ENCODE data around the gene INF2.

Gene INF2

GRCh38 chr14:104673481-104673880 lies 15.9 kb upstream of the INF2 start:
- no peaks in the 10 kb centered on the region for H3K9me3 ChIP-seq (replicated peaks; ENCODE audit: insufficient read depth, low read length)
- no peaks in the 10 kb centered on the region for H3K36me3 ChIP-seq (replicated peaks; ENCODE audit: insufficient read depth, low read length)
- H2AFZ ChIP-seq (ENCODE audit: low read length): no peak overlapping the region
- H3F3A ChIP-seq (ENCODE audit: insufficient read depth, low read length): no peaks in the 10 kb centered on the region
- H3K9me2 ChIP-seq (replicated peaks; ENCODE audit: insufficient read depth, low read length): no peaks in the 10 kb centered on the region
- no peak for TF ChIP-seq EZH2phosphoT487 (IDR thresholded peaks at IDR 0.05; ENCODE audit: low read length)
- no peak for TF ChIP-seq EZH2 (optimal IDR thresholded peaks at IDR 0.05; ENCODE audit: low read depth, low read length)
- no peak for TF ChIP-seq CTCF (IDR thresholded peaks at IDR 0.05; ENCODE audit: low read length)
- no peak overlapping the region for H3K9ac ChIP-seq (ENCODE audit: low read length)
- no peaks in the 10 kb centered on the region for H3K4me1 ChIP-seq (ENCODE audit: low read length)
- no peak overlapping the region for H3K4me2 ChIP-seq (ENCODE audit: low read depth, low read length)
- H4K20me1 ChIP-seq (ENCODE audit: insufficient read depth, low read length): no peaks in the 10 kb centered on the region
- peaks cover 43% of the 10 kb centered on the region for H3K27me3 ChIP-seq (replicated peaks; ENCODE audit: insufficient read depth, low read length)
- H3K4me3 ChIP-seq (ENCODE audit: low read length): no peak overlapping the region
- no peak for DNase-seq
- no peak overlapping the region for H3K27ac ChIP-seq (ENCODE audit: low read length)
- no peaks in the 10 kb centered on the region for H3K79me2 ChIP-seq (ENCODE audit: low read length)

GRCh38 chr14:104675447-104675846 lies 14.0 kb upstream of the INF2 start:
- TF ChIP-seq CTCF (IDR thresholded peaks at IDR 0.05; ENCODE audit: low read length) (no peak), EZH2 (optimal IDR thresholded peaks at IDR 0.05; ENCODE audit: low read depth, low read length) (no peak), EZH2phosphoT487 (IDR thresholded peaks at IDR 0.05; ENCODE audit: low read length) (no peak)
- Histone ChIP-seq H3K9me2 (replicated peaks; ENCODE audit: insufficient read depth, low read length) (no peaks in the 10 kb centered on the region), H3K4me1 (ENCODE audit: low read length) (no peaks in the 10 kb centered on the region), H3K4me2 (ENCODE audit: low read depth, low read length) (no peak overlapping the region), H3K9ac (ENCODE audit: low read length) (no peak overlapping the region), H3K79me2 (ENCODE audit: low read length) (no peaks in the 10 kb centered on the region), H2AFZ (ENCODE audit: low read length) (no peak overlapping the region), H3K27ac (ENCODE audit: low read length) (no peak overlapping the region), H3K27me3 (replicated peaks; ENCODE audit: insufficient read depth, low read length) (peaks cover 32% of the 10 kb centered on the region), H3K9me3 (replicated peaks; ENCODE audit: insufficient read depth, low read length) (no peaks in the 10 kb centered on the region), H3K4me3 (ENCODE audit: low read length) (no peak overlapping the region), H4K20me1 (ENCODE audit: insufficient read depth, low read length) (no peaks in the 10 kb centered on the region), H3F3A (ENCODE audit: insufficient read depth, low read length) (no peaks in the 10 kb centered on the region), H3K36me3 (replicated peaks; ENCODE audit: insufficient read depth, low read length) (no peaks in the 10 kb centered on the region)
- DNase-seq: no peak

GRCh38 chr14:104676130-104676693 lies 13.2 kb upstream of the INF2 start:
- no peaks in the 10 kb centered on the region for H3K9me3 ChIP-seq (replicated peaks; ENCODE audit: insufficient read depth, low read length)
- H3K9me2 ChIP-seq (replicated peaks; ENCODE audit: insufficient read depth, low read length): no peaks in the 10 kb centered on the region
- H4K20me1 ChIP-seq (ENCODE audit: insufficient read depth, low read length): no peaks in the 10 kb centered on the region
- H3K79me2 ChIP-seq (ENCODE audit: low read length): no peaks in the 10 kb centered on the region
- H3K4me3 ChIP-seq (ENCODE audit: low read length): no peak overlapping the region
- no peaks in the 10 kb centered on the region for H3K4me1 ChIP-seq (ENCODE audit: low read length)
- peaks cover 24% of the 10 kb centered on the region for H3K27me3 ChIP-seq (replicated peaks; ENCODE audit: insufficient read depth, low read length)
- no peaks in the 10 kb centered on the region for H3K36me3 ChIP-seq (replicated peaks; ENCODE audit: insufficient read depth, low read length)
- TF ChIP-seq EZH2phosphoT487 (IDR thresholded peaks at IDR 0.05; ENCODE audit: low read length) (no peak), CTCF (IDR thresholded peaks at IDR 0.05; ENCODE audit: low read length) (no peak), EZH2 (optimal IDR thresholded peaks at IDR 0.05; ENCODE audit: low read depth, low read length) (no peak)
- no peak overlapping the region for H2AFZ ChIP-seq (ENCODE audit: low read length)
- DNase-seq: no peak
- H3F3A ChIP-seq (ENCODE audit: insufficient read depth, low read length): no peaks in the 10 kb centered on the region
- H3K9ac ChIP-seq (ENCODE audit: low read length): no peak overlapping the region
- no peak overlapping the region for H3K4me2 ChIP-seq (ENCODE audit: low read depth, low read length)
- H3K27ac ChIP-seq (ENCODE audit: low read length): no peak overlapping the region

Data from MM.1S (cell line).